ENCODE data around the gene KLHDC7B. TPM values are rescaled to one million over a fixed set of nuclear protein-coding genes. Genes with fewer than 3 reads are reported as not detected.
A peak's percentile ranks its signal among the peaks of the same experiment; 100 is the strongest.

KLHDC7B gene
- total and polyA plus RNA-seq, 10 of the 15 experiments (the other 5 are each of a cell fraction or from before 2014, with no cell fraction given): 0.05 to 2.2 (median 0.93) TPM; not detected in 2

- TF ChIP-seq RELB (IDR thresholded peaks at IDR 0.05; ENCODE audit: low read depth) (peak; percentile 99), PAX5 (IDR thresholded peaks at IDR 0.05; ENCODE audit: borderline replicate concordance, low read depth, low read length) (peak; percentile 34; the same call in 1 of the 2 replicates), SIX5 (IDR thresholded peaks at IDR 0.05; ENCODE audit: low read depth, low read length, severe bottlenecking) (peak; percentile 29), BMI1 (IDR thresholded peaks at IDR 0.05; ENCODE audit: borderline replicate concordance) (no peak), E2F4 (IDR thresholded peaks at IDR 0.05; ENCODE audit: low read depth, low read length) (peak; percentile 89), SIN3A (IDR thresholded peaks at IDR 0.05; ENCODE audit: low read depth, low read length) (peak; percentile 81), RFX5 (IDR thresholded peaks at IDR 0.05; ENCODE audit: low read depth, low read length) (0 out of 2 replicates have a peak, but pooled peaks have one; percentile 38), MTA2 (IDR thresholded peaks at IDR 0.05; ENCODE audit: low read depth) (no peak), KDM1A (IDR thresholded peaks at IDR 0.05; ENCODE audit: borderline replicate concordance) (no peak), SP1 (IDR thresholded peaks at IDR 0.05; ENCODE audit: low read depth, low read length) (peak; percentile 81), CREM (IDR thresholded peaks at IDR 0.05; ENCODE audit: low read depth) (peak; percentile 99), MYB (IDR thresholded peaks at IDR 0.05; ENCODE audit: borderline replicate concordance, low read depth, low read length) (no peak), BACH1 (IDR thresholded peaks at IDR 0.05; ENCODE audit: borderline replicate concordance) (peak; percentile 79), ELK1 (IDR thresholded peaks at IDR 0.05; ENCODE audit: low read depth, low read length) (peak; percentile 70; the same call in 1 of the 2 replicates), POLR2AphosphoS5 (IDR thresholded peaks at IDR 0.05; ENCODE audit: low read length) (peak; percentile 74), RAD51 (IDR thresholded peaks at IDR 0.05) (no peak), NKRF (conservative IDR thresholded peaks at IDR 0.05) (peak; percentile 96), FOXK2 (IDR thresholded peaks at IDR 0.05) (0 out of 2 replicates have a peak, but pooled peaks have one; percentile 43), CBX5 (IDR thresholded peaks at IDR 0.05; ENCODE audit: low read depth) (no peak), ZBED1 (IDR thresholded peaks at IDR 0.05; ENCODE audit: borderline replicate concordance) (no peak), ASH2L (IDR thresholded peaks at IDR 0.05; ENCODE audit: borderline replicate concordance, low read depth) (no peak), NFYB (IDR thresholded peaks at IDR 0.05; ENCODE audit: insufficient read depth, low read depth, low read length) (no peak), STAT3 (IDR thresholded peaks at IDR 0.05; ENCODE audit: low read depth, low read length) (no peak), TARDBP (IDR thresholded peaks at IDR 0.05; ENCODE audit: borderline replicate concordance) (peak; percentile 65; the same call in 1 of the 2 replicates), TAF1 (IDR thresholded peaks at IDR 0.05; ENCODE audit: borderline replicate concordance, low read depth, low read length) (peak; percentile 95), NRF1 (conservative IDR thresholded peaks at IDR 0.05; ENCODE audit: low read depth, low read length) (peak; percentile 47)
Measured at GRCh38 chr22:50507991-50508884, 37.5 kb upstream of the KLHDC7B start, which contains the start of gene NCAPH2 (continued).

All from GM12878 (cell line).